Right lobe of liver (tissue), 4 donors: ENCODE measurements around the gene S100A9.

Experiments used
- CTCF ChIP-seq, 4 donors: fragments of 200-600 bp in 3 of 4; fragments of 450-650 bp in 1 of 4; IDR thresholded peaks; one replicate each; pipeline versions ENCODE4 v1.5.1 to v1.8.0; 2016 to 2022; ENCODE audit warnings: antibody characterized with exemption in 4 of 4, mild to moderate bottlenecking in 2 of 4
- POLR2A ChIP-seq: fragments of 450-650 bp; IDR thresholded peaks from one replicate; pipeline ENCODE4 v1.6.1; 2017; ENCODE audit warnings: antibody characterized with exemption, mild to moderate bottlenecking
- donor health status: DM: no; HTN: no; CAD: no.
- donor health status: DM: no; HTN: no; CAD: no.
- donor health status: DM: no; HTN: yes; CAD: no.

GRCh38 chr1:153389401-153389800 is 31.7 kb downstream of the S100A9 start:
- TF ChIP-seq CTCF (IDR thresholded peaks at IDR 0.05): no peak
- no peak for TF ChIP-seq POLR2A
